ENCODE data around the gene PRR7.

DNA sequence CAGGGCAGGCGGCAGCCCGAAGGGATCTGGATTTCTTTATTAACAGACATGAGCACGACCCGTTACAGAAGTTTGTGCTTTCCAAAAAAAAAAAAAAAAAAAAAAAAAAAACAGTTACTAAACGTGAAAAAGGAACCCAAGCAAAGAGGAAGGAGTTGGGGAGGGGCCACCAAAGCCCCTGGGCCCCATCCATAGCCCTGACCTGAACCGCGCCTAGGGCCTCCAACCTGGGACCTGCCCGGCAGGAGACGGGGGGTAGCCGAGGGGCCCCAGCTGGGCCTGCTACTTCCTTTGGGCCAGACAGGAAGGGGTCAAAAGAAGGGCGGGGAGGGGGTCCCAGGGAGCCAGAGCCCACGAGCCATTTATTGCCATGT lies 10.0 kb downstream of the PRR7 start:
- TF ChIP-seq POLR2A (IDR thresholded peaks at IDR 0.05; ENCODE audit: low read length) = no peak
- no peak for TF ChIP-seq GATA1 (IDR thresholded peaks at IDR 0.05; ENCODE audit: low read depth, low read length)

All from erythroblast (primary cell).